GM23338 (cell line): ENCODE measurements around the gene ZNF322.
"Not testable (repeated sequence)": the region's sequence is repeated elsewhere in the genome, so short reads cannot be mapped to it uniquely, and the experiment has no call there.

Experiments used
- CREB1 ChIP-seq: fragments of 250-450 bp; sonication (Bioruptor Pico); IDR thresholded peaks from 2 replicates; pipeline ENCODE4 v1.5.0; 2020; ENCODE audit warnings: low read depth, mild to moderate bottlenecking, moderate library complexity
- EZH2 ChIP-seq: fragments of 200-600 bp; sonication (generic); IDR thresholded peaks from one replicate; pipeline ENCODE4 v1.8.0; 2017; ENCODE audit warnings: antibody characterized with exemption, mild to moderate bottlenecking, low read depth; ENCODE audit not compliant: unreplicated experiment
- EZH2phosphoT487 ChIP-seq: fragments of 200-600 bp; sonication (generic); IDR thresholded peaks from one replicate; pipeline ENCODE4 v1.8.1; 2018; ENCODE audit warnings: antibody characterized with exemption; ENCODE audit not compliant: unreplicated experiment
- JUNB ChIP-seq: IDR thresholded peaks from one replicate; pipeline ENCODE4 v1.6.1; 2016; ENCODE audit warnings: antibody characterized with exemption; ENCODE audit not compliant: unreplicated experiment
- NANOG ChIP-seq: IDR thresholded peaks from 2 replicates; pipeline ENCODE4 v1.6.1; 2016; ENCODE audit warnings: antibody characterized with exemption, borderline replicate concordance
- POLR2AphosphoS5 ChIP-seq: IDR thresholded peaks from 2 replicates; pipeline ENCODE4 v1.6.1; 2016; ENCODE audit warnings: antibody characterized with exemption, low read depth
- STAT1 ChIP-seq: IDR thresholded peaks from one replicate; pipeline ENCODE4 v1.6.1; 2016; ENCODE audit warnings: antibody characterized with exemption; ENCODE audit not compliant: unreplicated experiment
- ZNF331 ChIP-seq: fragments of 250-450 bp; sonication (Bioruptor Pico); IDR thresholded peaks from 2 replicates; pipeline ENCODE4 v1.5.0; 2020; ENCODE audit warnings: low read depth, mild to moderate bottlenecking, moderate library complexity
- TF ChIP-seq, protein P1 (sequence below), 2 experiments: fragments of 200-600 bp in 1 of 2; sonication (generic) in 1 of 2; conservative IDR thresholded peaks; 2 replicates each; pipeline versions ENCODE4 v1.5.1 to v1.6.1; 2016 to 2017; ENCODE audit warnings: antibody characterized with exemption in 2 of 2, low read depth in 2 of 2, mild to moderate bottlenecking in 2 of 2, moderate library complexity in 1 of 2
- TF ChIP-seq, protein P2 (sequence below): IDR thresholded peaks from 2 replicates; pipeline ENCODE4 v1.6.1; 2016; ENCODE audit warnings: antibody characterized with exemption

DNA sequence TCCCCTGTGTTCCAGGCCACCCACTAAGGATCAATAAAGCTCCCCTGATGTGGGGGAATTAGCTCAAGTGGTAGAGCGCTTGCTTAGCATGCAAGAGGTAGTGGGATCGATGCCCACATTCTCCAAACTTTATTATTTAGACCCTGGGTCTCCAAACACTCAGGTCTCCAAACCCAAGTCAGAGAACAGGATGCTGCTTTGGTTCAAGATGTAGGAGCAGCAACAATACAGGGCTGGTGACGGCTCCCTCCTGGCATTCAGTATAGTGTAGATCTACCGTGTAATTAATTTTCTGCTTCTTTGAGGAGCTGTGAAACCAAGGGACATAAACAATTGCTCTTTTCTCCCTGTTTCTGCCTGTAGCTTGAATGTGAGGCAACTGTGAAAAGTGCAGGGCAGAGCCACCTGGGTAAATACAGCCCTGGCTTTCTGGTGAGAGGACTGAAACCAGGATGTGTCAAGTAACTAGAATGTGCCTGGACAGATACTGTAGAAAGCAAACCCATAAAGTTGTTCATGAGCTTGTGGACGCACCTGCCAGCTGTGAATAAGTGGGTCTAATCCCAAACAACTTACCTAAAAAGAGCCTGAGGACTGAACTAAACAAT lies 23.0 kb upstream of the ZNF322 start:
- TF ChIP-seq, protein P1, sequence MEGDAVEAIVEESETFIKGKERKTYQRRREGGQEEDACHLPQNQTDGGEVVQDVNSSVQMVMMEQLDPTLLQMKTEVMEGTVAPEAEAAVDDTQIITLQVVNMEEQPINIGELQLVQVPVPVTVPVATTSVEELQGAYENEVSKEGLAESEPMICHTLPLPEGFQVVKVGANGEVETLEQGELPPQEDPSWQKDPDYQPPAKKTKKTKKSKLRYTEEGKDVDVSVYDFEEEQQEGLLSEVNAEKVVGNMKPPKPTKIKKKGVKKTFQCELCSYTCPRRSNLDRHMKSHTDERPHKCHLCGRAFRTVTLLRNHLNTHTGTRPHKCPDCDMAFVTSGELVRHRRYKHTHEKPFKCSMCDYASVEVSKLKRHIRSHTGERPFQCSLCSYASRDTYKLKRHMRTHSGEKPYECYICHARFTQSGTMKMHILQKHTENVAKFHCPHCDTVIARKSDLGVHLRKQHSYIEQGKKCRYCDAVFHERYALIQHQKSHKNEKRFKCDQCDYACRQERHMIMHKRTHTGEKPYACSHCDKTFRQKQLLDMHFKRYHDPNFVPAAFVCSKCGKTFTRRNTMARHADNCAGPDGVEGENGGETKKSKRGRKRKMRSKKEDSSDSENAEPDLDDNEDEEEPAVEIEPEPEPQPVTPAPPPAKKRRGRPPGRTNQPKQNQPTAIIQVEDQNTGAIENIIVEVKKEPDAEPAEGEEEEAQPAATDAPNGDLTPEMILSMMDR (conservative IDR thresholded peaks at IDR 0.05; ENCODE audit: low read depth in 2 of 2): not testable (repeated sequence)
- TF ChIP-seq EZH2; JUNB; EZH2phosphoT487; CREB1 (CRISPR knock-in tag); NANOG; POLR2AphosphoS5; ZNF331 (CRISPR knock-in tag); STAT1: not testable (repeated sequence)
- TF ChIP-seq, protein P2, sequence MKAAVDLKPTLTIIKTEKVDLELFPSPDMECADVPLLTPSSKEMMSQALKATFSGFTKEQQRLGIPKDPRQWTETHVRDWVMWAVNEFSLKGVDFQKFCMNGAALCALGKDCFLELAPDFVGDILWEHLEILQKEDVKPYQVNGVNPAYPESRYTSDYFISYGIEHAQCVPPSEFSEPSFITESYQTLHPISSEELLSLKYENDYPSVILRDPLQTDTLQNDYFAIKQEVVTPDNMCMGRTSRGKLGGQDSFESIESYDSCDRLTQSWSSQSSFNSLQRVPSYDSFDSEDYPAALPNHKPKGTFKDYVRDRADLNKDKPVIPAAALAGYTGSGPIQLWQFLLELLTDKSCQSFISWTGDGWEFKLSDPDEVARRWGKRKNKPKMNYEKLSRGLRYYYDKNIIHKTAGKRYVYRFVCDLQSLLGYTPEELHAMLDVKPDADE: not testable (repeated sequence)
